HEK293 (cell line): ENCODE measurements around the gene CDC42EP5.

Experiments used
- AEBP2 ChIP-seq: fragments of 450-650 bp; formaldehyde crosslinking; IDR thresholded peaks from 2 replicates; pipeline ENCODE4 v1.5.1; 2016; ENCODE audit warnings: missing biosample characterization, missing genetic modification characterization, borderline replicate concordance
- ATF2 ChIP-seq: fragments of 450-650 bp; formaldehyde crosslinking; IDR thresholded peaks from 2 replicates; pipeline ENCODE4 v1.5.1; 2016; ENCODE audit warnings: missing biosample characterization, missing genetic modification characterization, low read depth
- EGR2 ChIP-seq: fragments of 450-650 bp; formaldehyde crosslinking; IDR thresholded peaks from 2 replicates; pipeline ENCODE4 v1.5.1; 2016; ENCODE audit warnings: low read depth, missing biosample characterization, missing genetic modification characterization
- GFI1B ChIP-seq: fragments of 450-650 bp; formaldehyde crosslinking; IDR thresholded peaks from 2 replicates; pipeline ENCODE4 v1.5.1; 2016; ENCODE audit warnings: missing biosample characterization, missing genetic modification characterization
- GLI4 ChIP-seq: fragments of 450-650 bp; formaldehyde crosslinking; IDR thresholded peaks from 2 replicates; pipeline ENCODE4 v1.5.1; 2016; ENCODE audit warnings: missing biosample characterization, missing genetic modification characterization
- GLIS2 ChIP-seq: fragments of 450-650 bp; formaldehyde crosslinking; IDR thresholded peaks from 2 replicates; pipeline ENCODE4 v1.5.1; 2016; ENCODE audit warnings: missing biosample characterization, missing genetic modification characterization
- HOXC10 ChIP-seq: sonication (generic); formaldehyde crosslinking; IDR thresholded peaks from 2 replicates; pipeline ENCODE4 v1.8.1; 2023; ENCODE audit warnings: mild to moderate bottlenecking, missing genetic modification reagents
- HOXD13 ChIP-seq: sonication (generic); formaldehyde crosslinking; IDR thresholded peaks from 2 replicates; pipeline ENCODE4 v1.8.0; 2022; ENCODE audit warnings: missing genetic modification reagents, borderline replicate concordance
- KLF1 ChIP-seq: fragments of 450-650 bp; formaldehyde crosslinking; IDR thresholded peaks from 2 replicates; pipeline ENCODE4 v1.5.1; 2016; ENCODE audit warnings: missing biosample characterization, missing genetic modification characterization
- PRDM10 ChIP-seq: fragments of 450-650 bp; formaldehyde crosslinking; IDR thresholded peaks from 2 replicates; pipeline ENCODE4 v1.5.1; 2016; ENCODE audit warnings: missing biosample characterization, missing genetic modification characterization
- SP2 ChIP-seq: fragments of 450-650 bp; formaldehyde crosslinking; IDR thresholded peaks from 2 replicates; pipeline ENCODE4 v1.5.1; 2016; ENCODE audit warnings: missing biosample characterization, missing genetic modification characterization
- SP7 ChIP-seq: fragments of 450-650 bp; formaldehyde crosslinking; IDR thresholded peaks from 2 replicates; pipeline ENCODE4 v1.5.1; 2016; ENCODE audit warnings: missing biosample characterization, missing genetic modification characterization
- ZBTB17 ChIP-seq: fragments of 450-650 bp; formaldehyde crosslinking; IDR thresholded peaks from 2 replicates; pipeline ENCODE4 v1.5.1; 2016; ENCODE audit warnings: missing biosample characterization, missing genetic modification characterization
- ZBTB21 ChIP-seq: fragments of 450-650 bp; formaldehyde crosslinking; IDR thresholded peaks from 2 replicates; pipeline ENCODE4 v1.5.1; 2017; ENCODE audit warnings: missing biosample characterization, missing genetic modification characterization
- ZBTB6 ChIP-seq: fragments of 450-650 bp; formaldehyde crosslinking; IDR thresholded peaks from 2 replicates; pipeline ENCODE4 v1.5.1; 2017; ENCODE audit warnings: missing biosample characterization, missing genetic modification characterization
- ZBTB8A ChIP-seq: fragments of 450-650 bp; formaldehyde crosslinking; IDR thresholded peaks from 2 replicates; pipeline ENCODE4 v1.5.1; 2016; ENCODE audit warnings: missing biosample characterization, missing genetic modification characterization
- ZEB2 ChIP-seq: fragments of 450-650 bp; formaldehyde crosslinking; IDR thresholded peaks from 2 replicates; pipeline ENCODE4 v1.5.1; 2016; ENCODE audit warnings: missing biosample characterization, missing genetic modification characterization
- ZFP3 ChIP-seq: fragments of 450-650 bp; formaldehyde crosslinking; IDR thresholded peaks from 2 replicates; pipeline ENCODE4 v1.5.1; 2016; ENCODE audit warnings: low read depth, missing biosample characterization, missing genetic modification characterization
- ZNF184 ChIP-seq: fragments of 450-650 bp; IDR thresholded peaks from 2 replicates; pipeline ENCODE4 v1.5.1; 2018; ENCODE audit warnings: missing biosample characterization, mild to moderate bottlenecking, missing genetic modification characterization
- ZNF223 ChIP-seq: fragments of 450-650 bp; formaldehyde crosslinking; IDR thresholded peaks from 2 replicates; pipeline ENCODE4 v1.5.1; 2016; ENCODE audit warnings: missing biosample characterization, missing genetic modification characterization
- ZNF239 ChIP-seq: fragments of 450-650 bp; formaldehyde crosslinking; IDR thresholded peaks from 2 replicates; pipeline ENCODE4 v1.5.1; 2016; ENCODE audit warnings: missing biosample characterization, missing genetic modification characterization
- ZNF248 ChIP-seq: fragments of 450-650 bp; formaldehyde crosslinking; IDR thresholded peaks from 2 replicates; pipeline ENCODE4 v1.5.1; 2017; ENCODE audit warnings: missing biosample characterization, missing genetic modification characterization
- ZNF274 ChIP-seq, 2 experiments: fragments of 200-500 bp in 1 of 2; fragments of 450-650 bp in 1 of 2; sonication (Bioruptor generic) in 1 of 2; formaldehyde crosslinking in 1 of 2; IDR thresholded peaks; 2 replicates each; pipeline versions ENCODE4 v1.5.1 to v1.6.1; 2014 to 2016; ENCODE audit warnings: borderline replicate concordance in 1 of 2, inconsistent platforms in 1 of 2, low read length in 1 of 2, missing biosample characterization in 1 of 2, missing genetic modification characterization in 1 of 2
- ZNF292 ChIP-seq: fragments of 450-650 bp; formaldehyde crosslinking; IDR thresholded peaks from 2 replicates; pipeline ENCODE4 v1.5.1; 2016; ENCODE audit warnings: low read depth, missing biosample characterization, missing genetic modification characterization, borderline replicate concordance
- ZNF354C ChIP-seq: fragments of 450-650 bp; formaldehyde crosslinking; IDR thresholded peaks from 2 replicates; pipeline ENCODE4 v1.5.1; 2016; ENCODE audit warnings: missing biosample characterization, missing genetic modification characterization, low read depth, borderline replicate concordance
- ZNF416 ChIP-seq: fragments of 450-650 bp; formaldehyde crosslinking; IDR thresholded peaks from 2 replicates; pipeline ENCODE4 v1.5.1; 2016; ENCODE audit warnings: missing biosample characterization, missing genetic modification characterization
- ZNF433 ChIP-seq: fragments of 450-650 bp; formaldehyde crosslinking; IDR thresholded peaks from 2 replicates; pipeline ENCODE4 v1.5.1; 2016; ENCODE audit warnings: missing biosample characterization, missing genetic modification characterization, low read depth
- ZNF530 ChIP-seq: fragments of 450-650 bp; formaldehyde crosslinking; IDR thresholded peaks from 2 replicates; pipeline ENCODE4 v1.5.1; 2016; ENCODE audit warnings: low read depth, missing biosample characterization, missing genetic modification characterization
- ZNF549 ChIP-seq: fragments of 450-650 bp; IDR thresholded peaks from 2 replicates; pipeline ENCODE4 v1.5.1; 2018; ENCODE audit warnings: missing biosample characterization, missing genetic modification characterization, mild to moderate bottlenecking, inconsistent platforms, moderate library complexity
- ZNF585B ChIP-seq: fragments of 450-650 bp; formaldehyde crosslinking; IDR thresholded peaks from 2 replicates; pipeline ENCODE4 v1.5.1; 2016; ENCODE audit warnings: missing biosample characterization, missing genetic modification characterization
- ZNF624 ChIP-seq: fragments of 450-650 bp; formaldehyde crosslinking; IDR thresholded peaks from 2 replicates; pipeline ENCODE4 v1.5.1; 2017; ENCODE audit warnings: missing biosample characterization, missing genetic modification characterization
- ZNF791 ChIP-seq: fragments of 450-650 bp; formaldehyde crosslinking; IDR thresholded peaks from 2 replicates; pipeline ENCODE4 v1.5.1; 2016; ENCODE audit warnings: missing biosample characterization, missing genetic modification characterization
- ZNF792 ChIP-seq: fragments of 450-650 bp; formaldehyde crosslinking; IDR thresholded peaks from 2 replicates; pipeline ENCODE4 v1.5.1; 2016; ENCODE audit warnings: missing biosample characterization, missing genetic modification characterization
- ZSCAN30 ChIP-seq: fragments of 450-650 bp; IDR thresholded peaks from 2 replicates; pipeline ENCODE4 v1.5.1; 2018; ENCODE audit warnings: missing biosample characterization, mild to moderate bottlenecking, missing genetic modification characterization, moderate library complexity

The CDC42EP5 gene

GRCh38 chr19:54473071-54473891 is at the start of gene CDC42EP5 (continued):
- TF ChIP-seq ZBTB17 (tag by site-specific recombination) (peak; percentile 42; the same call in 1 of the 2 replicates), ZNF530 (tag by site-specific recombination) (no peak), HOXC10 (no peak), ZNF549 (tag by site-specific recombination) (no peak), ZBTB21 (tag by site-specific recombination) (0 out of 2 replicates have a peak, but pooled peaks have one; percentile 13), SP2 (tag by site-specific recombination) (peak; percentile 40), ZNF433 (tag by site-specific recombination) (no peak), ZBTB8A (tag by site-specific recombination) (no peak), ZNF416 (no peak), GLI4 (tag by site-specific recombination) (no peak), HOXD13 (no peak), AEBP2 (no peak), ZNF239 (no peak), ZNF791 (tag by site-specific recombination) (no peak), PRDM10 (tag by site-specific recombination) (peak; percentile 95), ZNF274 (IDR thresholded peaks at IDR 0.05; ENCODE audit: low read length) (no peak), ZNF274 (tag by site-specific recombination; IDR thresholded peaks at IDR 0.05; ENCODE audit: borderline replicate concordance) (no peak), ZNF223 (tag by site-specific recombination) (peak; percentile 65; the same call in 1 of the 2 replicates), KLF1 (tag by site-specific recombination) (peak; percentile 42; the same call in 1 of the 2 replicates), EGR2 (tag by site-specific recombination) (peak; percentile 97), ATF2 (no peak), ZNF354C (tag by site-specific recombination) (no peak), SP7 (tag by site-specific recombination) (0 out of 2 replicates have a peak, but pooled peaks have one; percentile 34), ZEB2 (tag by site-specific recombination) (no peak), GFI1B (tag by site-specific recombination) (peak; percentile 56), ZNF585B (tag by site-specific recombination) (no peak), ZNF248 (tag by site-specific recombination) (no peak), ZBTB6 (tag by site-specific recombination) (no peak), ZNF792 (tag by site-specific recombination) (no peak), ZNF184 (no peak), ZFP3 (tag by site-specific recombination) (no peak), ZSCAN30 (tag by site-specific recombination) (no peak), ZNF624 (no peak), GLIS2 (tag by site-specific recombination) (peak; percentile 77), ZNF292 (tag by site-specific recombination) (no peak)
